C4-2B (cell line): Measurements from ENCODE around the gene THTPA.

ENCODE experiments used
- H3K27ac ChIP-seq: fragments of 450-650 bp; 2 replicates; pipeline ENCODE4 v1.5.1; 2017
- ZFX ChIP-seq: fragments of 450-650 bp; IDR thresholded peaks from 2 replicates; pipeline ENCODE4 v1.6.1; 2017
- TF ChIP-seq, protein P1 (sequence below): fragments of 450-650 bp; conservative IDR thresholded peaks from 2 replicates; pipeline ENCODE4 v1.5.1; 2017; ENCODE audit warnings: mild to moderate bottlenecking

Gene THTPA, protein sequence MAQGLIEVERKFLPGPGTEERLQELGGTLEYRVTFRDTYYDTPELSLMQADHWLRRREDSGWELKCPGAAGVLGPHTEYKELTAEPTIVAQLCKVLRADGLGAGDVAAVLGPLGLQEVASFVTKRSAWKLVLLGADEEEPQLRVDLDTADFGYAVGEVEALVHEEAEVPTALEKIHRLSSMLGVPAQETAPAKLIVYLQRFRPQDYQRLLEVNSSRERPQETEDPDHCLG

DNA sequence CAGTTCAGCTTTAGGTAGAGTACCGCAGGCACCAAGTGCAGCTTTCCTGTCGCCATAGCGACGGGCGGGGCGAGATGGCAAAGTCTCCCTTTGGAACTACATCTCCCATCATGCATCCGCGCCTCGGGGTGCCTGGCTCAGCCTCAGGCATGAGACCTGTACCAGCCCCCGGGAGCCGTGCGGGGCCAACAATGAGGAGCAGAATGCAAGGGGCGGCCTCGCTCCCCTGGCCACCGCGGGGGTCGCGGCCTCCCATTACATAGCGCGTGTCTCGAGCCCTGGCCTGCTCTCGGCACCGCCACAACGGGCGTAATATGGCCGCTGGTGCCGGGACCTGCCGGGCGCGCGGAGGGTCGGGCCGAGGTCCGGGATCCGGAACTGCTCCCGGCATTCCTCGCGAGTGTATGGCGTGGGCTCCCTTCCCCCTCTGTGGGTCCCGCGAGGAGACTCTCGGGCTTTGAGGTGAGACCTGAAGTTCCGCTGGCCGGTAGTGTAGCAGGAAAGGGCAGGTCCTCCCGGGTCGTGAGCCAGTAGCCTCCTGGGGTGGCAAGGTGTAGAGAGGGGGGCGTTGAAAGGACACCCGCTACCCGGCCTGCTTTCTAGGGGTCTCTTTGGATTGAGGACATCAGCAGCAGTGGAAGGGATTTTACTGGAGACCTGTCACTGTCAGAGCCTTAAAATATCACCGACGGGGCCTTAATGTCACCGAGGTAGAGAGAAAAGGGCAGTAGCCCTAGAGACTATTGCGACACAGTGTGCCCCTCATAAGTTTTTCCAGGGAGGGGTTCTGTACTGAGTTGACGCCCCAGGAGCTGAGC is at the start of gene THTPA:
THTPA (plus strand) TSS at position 390 of the 818 bp plus-strand sequence. CDS start 487 bp downstream, outside the sequence.
- TF ChIP-seq, protein P1, sequence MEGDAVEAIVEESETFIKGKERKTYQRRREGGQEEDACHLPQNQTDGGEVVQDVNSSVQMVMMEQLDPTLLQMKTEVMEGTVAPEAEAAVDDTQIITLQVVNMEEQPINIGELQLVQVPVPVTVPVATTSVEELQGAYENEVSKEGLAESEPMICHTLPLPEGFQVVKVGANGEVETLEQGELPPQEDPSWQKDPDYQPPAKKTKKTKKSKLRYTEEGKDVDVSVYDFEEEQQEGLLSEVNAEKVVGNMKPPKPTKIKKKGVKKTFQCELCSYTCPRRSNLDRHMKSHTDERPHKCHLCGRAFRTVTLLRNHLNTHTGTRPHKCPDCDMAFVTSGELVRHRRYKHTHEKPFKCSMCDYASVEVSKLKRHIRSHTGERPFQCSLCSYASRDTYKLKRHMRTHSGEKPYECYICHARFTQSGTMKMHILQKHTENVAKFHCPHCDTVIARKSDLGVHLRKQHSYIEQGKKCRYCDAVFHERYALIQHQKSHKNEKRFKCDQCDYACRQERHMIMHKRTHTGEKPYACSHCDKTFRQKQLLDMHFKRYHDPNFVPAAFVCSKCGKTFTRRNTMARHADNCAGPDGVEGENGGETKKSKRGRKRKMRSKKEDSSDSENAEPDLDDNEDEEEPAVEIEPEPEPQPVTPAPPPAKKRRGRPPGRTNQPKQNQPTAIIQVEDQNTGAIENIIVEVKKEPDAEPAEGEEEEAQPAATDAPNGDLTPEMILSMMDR: no peak
- TF ChIP-seq ZFX: peak; percentile 91
- H3K27ac ChIP-seq: peak within 1 kb of the TSS; percentile 90

DNA sequence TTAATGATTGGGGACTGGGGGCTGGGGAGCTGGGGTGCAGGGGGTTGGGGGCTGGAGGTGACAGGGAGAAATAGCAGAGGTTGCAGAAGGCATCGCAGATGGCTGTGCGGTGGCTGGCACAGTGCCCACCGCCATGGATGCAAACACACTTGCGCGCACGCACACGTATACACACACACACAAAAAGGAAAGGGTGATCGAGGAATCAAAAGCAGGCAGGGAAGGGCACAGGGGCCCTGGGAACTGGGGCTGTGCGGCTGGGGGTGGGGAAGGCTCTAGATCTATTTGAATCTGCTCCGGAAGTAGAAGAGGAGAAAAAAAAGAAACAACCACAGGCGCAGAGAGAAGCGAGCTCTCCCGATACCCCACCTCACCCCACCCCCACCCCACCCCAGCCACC is 43.9 kb upstream of the THTPA start:
- H3K27ac ChIP-seq: no peak overlapping the region
- no peak for TF ChIP-seq ZFX
- TF ChIP-seq, protein P1: no peak

DNA sequence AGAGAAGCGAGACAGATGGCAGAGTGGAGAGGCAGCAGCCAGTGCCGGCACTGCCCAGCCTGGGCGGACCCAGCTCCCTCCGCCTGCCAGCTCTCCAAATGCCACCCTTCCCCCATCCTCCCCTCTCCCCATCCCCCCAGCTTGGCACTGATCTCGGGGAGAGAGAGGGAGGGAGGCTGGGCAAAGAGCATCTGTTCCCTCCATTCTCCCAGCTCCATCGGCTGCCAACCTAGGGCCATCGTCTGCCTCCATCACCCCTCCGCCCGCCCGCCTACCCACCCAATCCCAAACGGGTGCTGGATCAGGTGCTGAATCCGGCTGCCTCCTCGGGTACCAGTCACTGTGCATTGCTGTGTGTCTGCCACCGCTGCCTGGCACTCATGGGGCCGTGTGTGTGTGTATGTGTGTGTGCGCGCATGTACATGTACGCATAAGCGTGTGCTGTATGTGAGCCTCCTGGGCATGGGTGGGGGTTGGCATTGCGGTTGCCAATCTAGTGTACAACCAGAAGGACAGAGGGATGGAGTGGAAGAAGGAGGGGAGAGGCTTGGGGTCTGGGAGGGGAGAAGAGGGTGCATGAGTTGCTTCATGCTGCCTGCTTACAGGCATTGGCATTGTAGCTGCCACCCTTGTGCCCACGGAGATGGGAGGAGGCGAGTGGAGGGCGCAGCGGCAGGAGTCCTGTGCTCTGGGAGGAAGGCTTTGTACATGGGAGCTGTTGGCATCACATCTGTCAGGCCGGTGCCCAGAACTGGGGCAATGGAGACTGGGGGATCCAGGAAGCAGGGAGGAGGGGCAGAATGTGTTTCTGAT is 42.9 kb upstream of the THTPA start:
- no peak overlapping the region for H3K27ac ChIP-seq
- no peak for TF ChIP-seq ZFX
- TF ChIP-seq, protein P1: no peak

DNA sequence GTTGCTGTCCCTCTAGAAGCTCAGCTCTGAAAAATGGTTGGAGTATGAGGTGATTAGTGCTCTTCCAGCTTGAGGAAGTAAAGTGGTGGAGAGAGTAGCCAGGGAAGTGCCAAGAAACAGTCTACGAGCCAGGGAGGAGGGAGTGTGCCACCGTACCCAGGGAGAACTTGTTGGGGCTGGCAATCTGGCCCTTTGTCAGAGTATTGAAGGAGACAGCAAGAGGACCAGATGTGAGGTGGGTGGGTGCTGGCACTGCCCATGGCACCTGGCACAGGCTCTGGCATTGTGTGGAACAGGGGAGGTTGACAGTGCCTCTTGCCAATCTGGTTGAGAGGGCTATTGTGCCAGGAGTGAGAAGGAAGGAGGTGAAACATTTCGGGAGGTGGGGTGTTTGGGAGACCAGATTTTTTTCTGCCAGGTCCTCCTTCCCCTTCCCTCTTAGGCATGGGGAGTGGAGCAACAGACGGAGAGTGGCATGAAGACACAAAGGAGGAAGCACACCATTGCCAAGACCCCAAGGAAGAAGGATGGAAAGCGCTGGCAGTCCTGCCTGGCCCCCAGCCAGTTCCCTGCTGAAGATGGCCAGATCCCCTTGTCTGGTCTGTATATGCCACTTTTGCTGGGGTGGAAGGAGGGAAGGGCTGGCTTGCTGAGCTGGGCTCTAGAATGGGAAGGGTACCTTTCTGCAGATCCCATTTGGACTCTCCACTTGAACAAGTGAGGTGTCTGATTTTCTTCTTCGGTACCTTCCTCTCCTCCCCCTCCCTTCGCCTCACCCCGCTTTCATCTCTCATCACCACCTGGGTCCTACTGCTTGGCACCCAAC is 42.0 kb upstream of the THTPA start:
- no peak for TF ChIP-seq ZFX
- TF ChIP-seq, protein P1: no peak
- H3K27ac ChIP-seq: no peak overlapping the region

DNA sequence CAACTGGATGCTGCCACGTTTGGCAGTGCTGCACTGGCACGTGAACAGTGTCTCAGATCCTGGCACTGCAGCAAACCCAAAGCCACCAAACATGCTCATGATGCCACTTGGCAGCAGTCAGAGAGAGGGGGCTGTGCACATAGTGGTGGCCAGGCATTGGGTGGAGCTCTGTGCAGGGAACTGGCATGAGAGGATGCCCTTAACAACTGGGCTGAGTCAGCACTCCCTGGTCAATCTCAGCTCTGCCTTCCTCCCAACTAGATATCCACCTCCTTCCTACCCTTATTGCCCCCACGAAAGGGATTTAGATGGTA is 41.5 kb upstream of the THTPA start:
- no peak for TF ChIP-seq ZFX
- TF ChIP-seq, protein P1: no peak
- no peak overlapping the region for H3K27ac ChIP-seq

DNA sequence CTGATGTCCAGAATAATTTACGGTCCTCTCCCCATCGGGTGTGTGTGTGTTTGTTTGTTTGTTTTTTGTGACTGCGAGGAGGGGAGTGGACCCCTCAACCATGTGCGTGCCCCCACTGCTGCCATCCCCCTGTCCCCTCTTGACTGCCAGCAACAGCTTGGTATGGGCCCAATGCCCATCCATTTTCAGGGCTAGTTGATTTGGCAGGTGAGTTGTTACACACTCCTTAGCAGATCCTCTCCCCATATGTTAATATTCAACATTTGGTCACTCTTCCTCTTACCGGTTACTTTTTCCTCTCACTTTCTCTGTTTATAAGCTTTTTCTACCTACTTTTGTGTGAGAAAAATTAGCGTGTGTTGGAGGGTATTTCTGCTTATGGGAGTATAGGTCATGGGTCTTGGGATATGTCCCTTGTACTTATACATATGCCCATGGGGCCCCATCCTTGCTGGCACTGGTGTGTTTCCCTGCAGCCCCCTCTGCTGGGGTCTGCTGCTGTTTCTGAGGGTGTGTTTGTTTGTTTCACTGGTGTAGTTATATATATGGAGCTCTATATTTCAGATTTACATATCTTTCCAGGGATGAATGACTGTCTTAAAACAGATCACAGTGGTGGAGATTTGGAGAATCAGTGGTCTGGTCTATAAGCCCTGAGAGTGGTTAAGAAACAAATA is 38.3 kb upstream of the THTPA start:
- H3K27ac ChIP-seq: no peak overlapping the region
- TF ChIP-seq, protein P1: no peak
